ENCODE results near the gene ZXDC.
A peak's percentile ranks its signal among the peaks of the same experiment; 100 is the strongest.

ZXDC gene

GRCh38 chr3:126390751-126391150 is 84.9 kb downstream of the ZXDC start:
- DNase-seq, result no peak

GRCh38 chr3:126390201-126390600 is 85.5 kb downstream of the ZXDC start:
- DNase-seq, result no peak

GRCh38 chr3:126389794-126390146 is 85.9 kb downstream of the ZXDC start:
- DNase-seq, result peak in 1 of 2 experiments; percentile 31

- DNase-seq, result peak; percentile 59 to 94
Observed at GRCh38 chr3:126389112-126389793, 86.4 kb downstream of the ZXDC start.

Measured in NCI-H526 (cell line).